Measurements from ENCODE around the gene PPP2R2C.

Gene PPP2R2C

GRCh38 chr4:6435010-6435409 lies 37.4 kb downstream of the PPP2R2C start:
- no peaks in the 10 kb centered on the region for H3K36me3 ChIP-seq (ENCODE audit: control insufficient read depth in 5 of 5, insufficient read depth in 5 of 5, low read length in 5 of 5)
- H3K9me3 ChIP-seq (ENCODE audit: control insufficient read depth in 5 of 5, low read length in 5 of 5): peaks cover 11 to 50% (median 39%) of the 10 kb centered on the region in 5 donors
- H3K27me3 ChIP-seq (ENCODE audit: control insufficient read depth in 5 of 5, insufficient read depth in 4 of 5, low read length in 5 of 5): peaks cover 0 to 8% (median 0%) of the 10 kb centered on the region in 5 donors
- H3K4me3 ChIP-seq (ENCODE audit: low read depth in 1 of 5, low read length in 5 of 5): no peak overlapping the region
- no peaks in the 10 kb centered on the region for H3K4me1 ChIP-seq (ENCODE audit: control insufficient read depth in 5 of 5, insufficient read depth in 5 of 5, low read length in 5 of 5)
- no peak overlapping the region for H3K27ac ChIP-seq (ENCODE audit: low read depth, low read length)
- H3K9ac ChIP-seq (ENCODE audit: low read length in 5 of 5): no peak overlapping the region

GRCh38 chr4:6430927-6431326 lies 41.5 kb downstream of the PPP2R2C start:
- Histone ChIP-seq H3K36me3 (ENCODE audit: control insufficient read depth in 5 of 5, insufficient read depth in 5 of 5, low read length in 5 of 5) (no peaks in the 10 kb centered on the region), H3K4me1 (ENCODE audit: control insufficient read depth in 5 of 5, insufficient read depth in 5 of 5, low read length in 5 of 5) (no peaks in the 10 kb centered on the region), H3K27ac (ENCODE audit: low read depth, low read length) (no peak overlapping the region), H3K9ac (ENCODE audit: low read length in 5 of 5) (no peak overlapping the region), H3K4me3 (ENCODE audit: low read depth in 1 of 5, low read length in 5 of 5) (no peak overlapping the region), H3K27me3 (ENCODE audit: control insufficient read depth in 5 of 5, insufficient read depth in 4 of 5, low read length in 5 of 5) (peaks cover 4 to 19% (median 5%) of the 10 kb centered on the region in 5 donors), H3K9me3 (ENCODE audit: control insufficient read depth in 5 of 5, low read length in 5 of 5) (peaks cover 7 to 38% (median 29%) of the 10 kb centered on the region in 5 donors)

- Histone ChIP-seq H3K4me1 (ENCODE audit: control insufficient read depth in 5 of 5, insufficient read depth in 5 of 5, low read length in 5 of 5) (no peaks in the 10 kb centered on the region), H3K4me3 (ENCODE audit: low read depth in 1 of 5, low read length in 5 of 5) (no peak overlapping the region), H3K27ac (ENCODE audit: low read depth, low read length) (no peak overlapping the region), H3K9ac (ENCODE audit: low read length in 5 of 5) (no peak overlapping the region), H3K27me3 (ENCODE audit: control insufficient read depth in 5 of 5, insufficient read depth in 4 of 5, low read length in 5 of 5) (peaks cover 7 to 24% (median 20%) of the 10 kb centered on the region in 5 donors), H3K36me3 (ENCODE audit: control insufficient read depth in 5 of 5, insufficient read depth in 5 of 5, low read length in 5 of 5) (no peaks in the 10 kb centered on the region), H3K9me3 (ENCODE audit: control insufficient read depth in 5 of 5, low read length in 5 of 5) (peaks cover 0 to 11% (median 6%) of the 10 kb centered on the region in 5 donors)
Measured at GRCh38 chr4:6427439-6428090, 44.8 kb downstream of the PPP2R2C start.

GRCh38 chr4:6426571-6427438 lies 45.6 kb downstream of the PPP2R2C start:
- Histone ChIP-seq H3K27ac (ENCODE audit: low read depth, low read length) (no peak overlapping the region), H3K4me1 (ENCODE audit: control insufficient read depth in 5 of 5, insufficient read depth in 5 of 5, low read length in 5 of 5) (no peaks in the 10 kb centered on the region), H3K36me3 (ENCODE audit: control insufficient read depth in 5 of 5, insufficient read depth in 5 of 5, low read length in 5 of 5) (no peaks in the 10 kb centered on the region), H3K27me3 (ENCODE audit: control insufficient read depth in 5 of 5, insufficient read depth in 4 of 5, low read length in 5 of 5) (peaks cover 7 to 21% (median 19%) of the 10 kb centered on the region in 5 donors), H3K4me3 (ENCODE audit: low read depth in 1 of 5, low read length in 5 of 5) (no peak overlapping the region), H3K9me3 (ENCODE audit: control insufficient read depth in 5 of 5, low read length in 5 of 5) (peaks cover 0 to 6% (median 3%) of the 10 kb centered on the region in 5 donors), H3K9ac (ENCODE audit: low read length in 5 of 5) (no peak overlapping the region)

- Histone ChIP-seq H3K9me3 (ENCODE audit: control insufficient read depth in 5 of 5, low read length in 5 of 5) (no peaks in the 10 kb centered on the region), H3K4me1 (ENCODE audit: control insufficient read depth in 5 of 5, insufficient read depth in 5 of 5, low read length in 5 of 5) (no peaks in the 10 kb centered on the region), H3K36me3 (ENCODE audit: control insufficient read depth in 5 of 5, insufficient read depth in 5 of 5, low read length in 5 of 5) (no peaks in the 10 kb centered on the region), H3K4me3 (ENCODE audit: low read depth in 1 of 5, low read length in 5 of 5) (no peak overlapping the region), H3K9ac (ENCODE audit: low read length in 5 of 5) (no peak overlapping the region), H3K27ac (ENCODE audit: low read depth, low read length) (no peak overlapping the region), H3K27me3 (ENCODE audit: control insufficient read depth in 5 of 5, insufficient read depth in 4 of 5, low read length in 5 of 5) (peaks cover 7 to 20% (median 17%) of the 10 kb centered on the region in 5 donors)
Measured at GRCh38 chr4:6425911-6426310, 46.5 kb downstream of the PPP2R2C start.

GRCh38 chr4:6425336-6425735 lies 47.1 kb downstream of the PPP2R2C start:
- Histone ChIP-seq H3K27me3 (ENCODE audit: control insufficient read depth in 5 of 5, insufficient read depth in 4 of 5, low read length in 5 of 5) (peaks cover 7 to 20% (median 17%) of the 10 kb centered on the region in 5 donors), H3K36me3 (ENCODE audit: control insufficient read depth in 5 of 5, insufficient read depth in 5 of 5, low read length in 5 of 5) (no peaks in the 10 kb centered on the region), H3K4me3 (ENCODE audit: low read depth in 1 of 5, low read length in 5 of 5) (no peak overlapping the region), H3K4me1 (ENCODE audit: control insufficient read depth in 5 of 5, insufficient read depth in 5 of 5, low read length in 5 of 5) (no peaks in the 10 kb centered on the region), H3K27ac (ENCODE audit: low read depth, low read length) (no peak overlapping the region), H3K9me3 (ENCODE audit: control insufficient read depth in 5 of 5, low read length in 5 of 5) (no peaks in the 10 kb centered on the region), H3K9ac (ENCODE audit: low read length in 5 of 5) (no peak overlapping the region)

GRCh38 chr4:6424425-6424824 lies 48.0 kb downstream of the PPP2R2C start:
- Histone ChIP-seq H3K27me3 (ENCODE audit: control insufficient read depth in 5 of 5, insufficient read depth in 4 of 5, low read length in 5 of 5) (peaks cover 7 to 20% (median 17%) of the 10 kb centered on the region in 5 donors), H3K36me3 (ENCODE audit: control insufficient read depth in 5 of 5, insufficient read depth in 5 of 5, low read length in 5 of 5) (no peaks in the 10 kb centered on the region), H3K4me3 (ENCODE audit: low read depth in 1 of 5, low read length in 5 of 5) (no peak overlapping the region), H3K9me3 (ENCODE audit: control insufficient read depth in 5 of 5, low read length in 5 of 5) (no peaks in the 10 kb centered on the region), H3K27ac (ENCODE audit: low read depth, low read length) (no peak overlapping the region), H3K4me1 (ENCODE audit: control insufficient read depth in 5 of 5, insufficient read depth in 5 of 5, low read length in 5 of 5) (no peaks in the 10 kb centered on the region), H3K9ac (ENCODE audit: low read length in 5 of 5) (no peak overlapping the region)

- no peak overlapping the region for H3K27ac ChIP-seq (ENCODE audit: low read depth, low read length)
- no peaks in the 10 kb centered on the region for H3K4me1 ChIP-seq (ENCODE audit: control insufficient read depth in 5 of 5, insufficient read depth in 5 of 5, low read length in 5 of 5)
- H3K9me3 ChIP-seq (ENCODE audit: control insufficient read depth in 5 of 5, low read length in 5 of 5): no peaks in the 10 kb centered on the region
- H3K27me3 ChIP-seq (ENCODE audit: control insufficient read depth in 5 of 5, insufficient read depth in 4 of 5, low read length in 5 of 5): peaks cover 7 to 20% (median 17%) of the 10 kb centered on the region in 5 donors
- no peak overlapping the region for H3K4me3 ChIP-seq (ENCODE audit: low read depth in 1 of 5, low read length in 5 of 5)
- no peak overlapping the region for H3K9ac ChIP-seq (ENCODE audit: low read length in 5 of 5)
- H3K36me3 ChIP-seq (ENCODE audit: control insufficient read depth in 5 of 5, insufficient read depth in 5 of 5, low read length in 5 of 5): no peaks in the 10 kb centered on the region
Measured at GRCh38 chr4:6423575-6423974, 48.8 kb downstream of the PPP2R2C start.

- peaks cover 7 to 20% (median 20%) of the 10 kb centered on the region in 5 donors for H3K27me3 ChIP-seq (ENCODE audit: control insufficient read depth in 5 of 5, insufficient read depth in 4 of 5, low read length in 5 of 5)
- H3K9ac ChIP-seq (ENCODE audit: low read length in 5 of 5): no peak overlapping the region
- H3K36me3 ChIP-seq (ENCODE audit: control insufficient read depth in 5 of 5, insufficient read depth in 5 of 5, low read length in 5 of 5): no peaks in the 10 kb centered on the region
- H3K27ac ChIP-seq (ENCODE audit: low read depth, low read length): no peak overlapping the region
- H3K9me3 ChIP-seq (ENCODE audit: control insufficient read depth in 5 of 5, low read length in 5 of 5): no peaks in the 10 kb centered on the region
- no peak overlapping the region for H3K4me3 ChIP-seq (ENCODE audit: low read depth in 1 of 5, low read length in 5 of 5)
- no peaks in the 10 kb centered on the region for H3K4me1 ChIP-seq (ENCODE audit: control insufficient read depth in 5 of 5, insufficient read depth in 5 of 5, low read length in 5 of 5)
Measured at GRCh38 chr4:6422866-6423265, 49.5 kb downstream of the PPP2R2C start.

GRCh38 chr4:6422105-6422504 lies 50.3 kb downstream of the PPP2R2C start:
- no peak overlapping the region for H3K9ac ChIP-seq (ENCODE audit: low read length in 5 of 5)
- peaks cover 3 to 25% (median 16%) of the 10 kb centered on the region in 5 donors for H3K27me3 ChIP-seq (ENCODE audit: control insufficient read depth in 5 of 5, insufficient read depth in 4 of 5, low read length in 5 of 5)
- no peaks in the 10 kb centered on the region for H3K4me1 ChIP-seq (ENCODE audit: control insufficient read depth in 5 of 5, insufficient read depth in 5 of 5, low read length in 5 of 5)
- no peaks in the 10 kb centered on the region for H3K9me3 ChIP-seq (ENCODE audit: control insufficient read depth in 5 of 5, low read length in 5 of 5)
- H3K36me3 ChIP-seq (ENCODE audit: control insufficient read depth in 5 of 5, insufficient read depth in 5 of 5, low read length in 5 of 5): no peaks in the 10 kb centered on the region
- H3K27ac ChIP-seq (ENCODE audit: low read depth, low read length): no peak overlapping the region
- H3K4me3 ChIP-seq (ENCODE audit: low read depth in 1 of 5, low read length in 5 of 5): no peak overlapping the region
